ENCODE results near the gene L3MBTL3.

GRCh38 chr6:130055271-130055670 is 36.9 kb downstream of the L3MBTL3 start:
- no peak for TF ChIP-seq POLR2A (IDR thresholded peaks at IDR 0.05; ENCODE audit: low read depth)
- TF ChIP-seq EP300 (IDR thresholded peaks at IDR 0.05), result no peak
- no peak for TF ChIP-seq CTCF (IDR thresholded peaks at IDR 0.05)
- no peak for TF ChIP-seq POLR2AphosphoS5 (IDR thresholded peaks at IDR 0.05)

All from esophagus muscularis mucosa (tissue), 4 donors.